H1 (cell line): ENCODE measurements around the gene CHIC1. TPM values are rescaled to one million over a fixed set of nuclear protein-coding genes. Genes with fewer than 3 reads are reported as not detected.

Experiments
- CTCF ChIA-PET: fragments of 300-600 bp; sonication (Branson Sonifier 250); formaldehyde crosslinking; loops from one replicate; lab custom pipeline; 2021; ENCODE audit not compliant: partially characterized antibody; lab: Charles Lee
- POLR2A ChIA-PET: fragments of 300-600 bp; sonication (Branson Sonifier 250); formaldehyde crosslinking; loops from one replicate; lab custom pipeline; 2021; ENCODE audit warnings: inconsistent platforms; ENCODE audit not compliant: partially characterized antibody; lab: Charles Lee
- DNase-seq, 2 experiments: peaks; one replicate each; pipeline versions ENCODE4 v3.0.0 to v3.0.0-alpha.2; 2010 to 2022; ENCODE audit warnings: low spot score in 2 of 2, low read depth in 1 of 2, mixed read lengths in 1 of 2
- FAIRE-seq: peaks from 2 replicates; lab custom pipeline; 2011; peaks lifted over from hg19 to GRCh38; lab: Jason Lieb, UNC
- H2AFZ ChIP-seq: 2 replicates; pipeline ENCODE4 v1.8.1; 2012; ENCODE audit warnings: low read length, inconsistent platforms
- H2AK5ac ChIP-seq: 2 replicates; pipeline ENCODE4 v1.6.1; 2013; ENCODE audit warnings: low read depth, low read length
- H2BK120ac ChIP-seq: replicated peaks from 2 replicates; pipeline ENCODE3; 2013; ENCODE audit warnings: low read depth, low read length, inconsistent platforms
- H2BK12ac ChIP-seq: 2 replicates; pipeline ENCODE4 v1.6.1; 2013; ENCODE audit warnings: low read depth, low read length
- H2BK15ac ChIP-seq: 2 replicates; pipeline ENCODE4 v1.6.1; 2013; ENCODE audit warnings: low read length
- H2BK20ac ChIP-seq: 2 replicates; pipeline ENCODE4 v1.6.1; 2013; ENCODE audit warnings: low read length
- H2BK5ac ChIP-seq: 2 replicates; pipeline ENCODE4 v1.6.1; 2013; ENCODE audit warnings: low read depth, low read length
- H3K14ac ChIP-seq: 2 replicates; pipeline ENCODE4 v1.6.1; 2013; ENCODE audit warnings: inconsistent platforms; ENCODE audit not compliant: insufficient read length
- H3K18ac ChIP-seq: 2 replicates; pipeline ENCODE4 v1.6.1; 2013; ENCODE audit warnings: low read length; ENCODE audit errors: extremely low read depth
- H3K23ac ChIP-seq: 2 replicates; pipeline ENCODE4 v1.6.1; 2013; ENCODE audit warnings: inconsistent platforms; ENCODE audit not compliant: insufficient read length
- H3K23me2 ChIP-seq: 2 replicates; pipeline ENCODE4 v1.6.1; 2013; ENCODE audit warnings: low read depth, low read length
- H3K27ac ChIP-seq: 2 replicates; pipeline ENCODE4 v1.6.1; 2011; ENCODE audit warnings: low read depth, low read length, inconsistent platforms
- H3K27me3 ChIP-seq, 4 experiments: replicated peaks in 1 of 4; 1 replicate in 1 of 4; 2 replicates in 3 of 4; pipeline versions ENCODE4 v1.6.1 to v1.8.1; 2011 to 2013; ENCODE audit warnings: low read length in 3 of 4, mild to moderate bottlenecking in 3 of 4, inconsistent platforms in 2 of 4, mixed read lengths in 2 of 4, moderate library complexity in 1 of 4; ENCODE audit not compliant: control insufficient read depth in 3 of 4, insufficient read depth in 3 of 4; ENCODE audit errors: extremely low read depth in 1 of 4
- H3K36me3 ChIP-seq, 4 experiments: 2 replicates each; pipeline versions ENCODE4 v1.6.1 to v1.8.1; 2011 to 2013; ENCODE audit warnings: mild to moderate bottlenecking in 4 of 4, low read length in 3 of 4, moderate library complexity in 2 of 4, control low read depth in 1 of 4, inconsistent platforms in 1 of 4; ENCODE audit not compliant: insufficient read depth in 4 of 4, control insufficient read depth in 2 of 4
- H3K4ac ChIP-seq: replicated peaks from 2 replicates; pipeline ENCODE3; 2013; ENCODE audit warnings: low read length, low read depth, mixed read lengths, inconsistent platforms; ENCODE audit not compliant: insufficient read length
- H3K4me1 ChIP-seq, 4 experiments: replicated peaks in 1 of 4; 1 replicate in 1 of 4; 2 replicates in 3 of 4; pipeline versions ENCODE4 v1.6.1 to v1.8.1; 2011 to 2013; ENCODE audit warnings: low read length in 3 of 4, inconsistent platforms in 2 of 4, mixed read lengths in 1 of 4; ENCODE audit not compliant: insufficient read depth in 4 of 4, control insufficient read depth in 3 of 4
- H3K4me2 ChIP-seq, 2 experiments: 2 replicates each; pipeline versions ENCODE4 v1.6.1 to v1.8.1; 2011 to 2013; ENCODE audit warnings: low read depth in 2 of 2, low read length in 2 of 2, control low read depth in 1 of 2, inconsistent platforms in 1 of 2, mild to moderate bottlenecking in 1 of 2; ENCODE audit not compliant: insufficient read depth in 1 of 2
- H3K4me3 ChIP-seq, 4 experiments: fragments of 200-600, 300-600 bp in 1 of 4; sonication (generic), shearing (Covaris generic), sonication (Bioruptor Twin) in 1 of 4; 2 replicates each; pipeline versions ENCODE4 v1.5.1 to v1.8.1; 2011 to 2016; ENCODE audit warnings: low read length in 4 of 4, low read depth in 3 of 4, control low read depth in 2 of 4, inconsistent platforms in 2 of 4, mild to moderate bottlenecking in 2 of 4, mixed read lengths in 1 of 4, moderate library complexity in 1 of 4; ENCODE audit not compliant: insufficient read depth in 2 of 4; ENCODE audit errors: extremely low read depth in 1 of 4
- H3K56ac ChIP-seq: replicated peaks from 2 replicates; pipeline ENCODE3; 2013; ENCODE audit warnings: low read depth, mild to moderate bottlenecking, mixed read lengths, low read length, inconsistent platforms; ENCODE audit not compliant: insufficient read length
- H3K79me1 ChIP-seq: 2 replicates; pipeline ENCODE4 v1.6.1; 2013; ENCODE audit warnings: low read depth, low read length, control low read depth
- H3K79me2 ChIP-seq, 2 experiments: 2 replicates each; pipeline versions ENCODE4 v1.6.1 to v1.8.1; 2012 to 2013; ENCODE audit warnings: low read length in 2 of 2, mild to moderate bottlenecking in 2 of 2, inconsistent platforms in 1 of 2; ENCODE audit not compliant: insufficient read depth in 2 of 2, control insufficient read depth in 1 of 2
- H3K9ac ChIP-seq, 4 experiments: replicated peaks in 1 of 4; 1 replicate in 1 of 4; 2 replicates in 3 of 4; pipeline versions ENCODE4 v1.6.1 to v1.8.1; 2011 to 2013; ENCODE audit warnings: low read depth in 3 of 4, low read length in 3 of 4, control low read depth in 2 of 4, mild to moderate bottlenecking in 2 of 4, moderate library complexity in 2 of 4, inconsistent platforms in 1 of 4; ENCODE audit errors: extremely low read depth in 1 of 4
- H3K9me3 ChIP-seq, 2 experiments: 2 replicates each; pipeline versions ENCODE4 v1.6.1 to v1.8.1; 2012 to 2013; ENCODE audit warnings: mild to moderate bottlenecking in 2 of 2, moderate library complexity in 2 of 2, control low read depth in 1 of 2, inconsistent platforms in 1 of 2, low read depth in 1 of 2, low read length in 1 of 2, mixed read lengths in 1 of 2; ENCODE audit not compliant: insufficient read depth in 2 of 2
- H4K20me1 ChIP-seq, 2 experiments: replicated peaks in 1 of 2; 2 replicates each; pipeline versions ENCODE3 to v1.8.1; 2011 to 2013; ENCODE audit warnings: inconsistent platforms in 2 of 2, low read length in 2 of 2, mild to moderate bottlenecking in 1 of 2; ENCODE audit not compliant: insufficient read depth in 2 of 2, control insufficient read depth in 1 of 2
- H4K5ac ChIP-seq: 2 replicates; pipeline ENCODE4 v1.6.1; 2013; ENCODE audit warnings: low read length, low read depth, mixed read lengths, inconsistent platforms; ENCODE audit not compliant: insufficient read length
- H4K8ac ChIP-seq: 2 replicates; pipeline ENCODE4 v1.8.0; 2013; ENCODE audit warnings: mild to moderate bottlenecking, moderate library complexity, low read length, inconsistent platforms; ENCODE audit not compliant: insufficient read depth; ENCODE audit errors: extremely low read depth
- H4K91ac ChIP-seq: replicated peaks from 2 replicates; pipeline ENCODE3; 2013; ENCODE audit warnings: low read length, mixed read lengths, inconsistent platforms; ENCODE audit not compliant: insufficient read length
- HDAC6 ChIP-seq: IDR thresholded peaks from one replicate; pipeline ENCODE4 v1.7.1; 2012; ENCODE audit warnings: low read depth, mild to moderate bottlenecking, inconsistent platforms, low read length, moderate library complexity
- NRF1 ChIP-seq: IDR thresholded peaks from 2 replicates; pipeline ENCODE4 v1.6.1; 2011; ENCODE audit warnings: mild to moderate bottlenecking, low read depth, low read length, improper control_type of control experiment
- POLR2A ChIP-seq, 2 experiments: IDR thresholded peaks; 1 replicate in 1 of 2; 2 replicates in 1 of 2; pipeline ENCODE4 v1.6.1; 2011; ENCODE audit warnings: low read depth in 2 of 2, low read length in 2 of 2, mild to moderate bottlenecking in 2 of 2; ENCODE audit errors: control extremely low read depth in 1 of 2
- RAD21 ChIP-seq, 2 experiments: IDR thresholded peaks in 1 of 2; conservative IDR thresholded peaks in 1 of 2; 2 replicates each; pipeline ENCODE4 v1.6.1; 2011; ENCODE audit warnings: low read depth in 2 of 2, low read length in 2 of 2, improper control_type of control experiment in 1 of 2, inconsistent platforms in 1 of 2, mild to moderate bottlenecking in 1 of 2, moderate library complexity in 1 of 2
- RNF2 ChIP-seq: fragments of 200-900, 300-1000 bp; sonication (generic); IDR thresholded peaks from 2 replicates; pipeline ENCODE4 v1.7.1; 2016; ENCODE audit warnings: borderline replicate concordance, low read depth, mild to moderate bottlenecking, antibody characterized with exemption, low read length; ENCODE audit not compliant: poor library complexity, severe bottlenecking; ENCODE audit errors: missing control alignments
- SIRT6 ChIP-seq: IDR thresholded peaks from one replicate; pipeline ENCODE4 v1.7.1; 2012; ENCODE audit warnings: low read length, inconsistent platforms
- SRF ChIP-seq: IDR thresholded peaks from 2 replicates; pipeline ENCODE4 v1.6.1; 2011; ENCODE audit warnings: mild to moderate bottlenecking, low read depth, low read length, moderate library complexity
- TAF1 ChIP-seq: IDR thresholded peaks from 2 replicates; pipeline ENCODE4 v1.6.1; 2011; ENCODE audit warnings: mild to moderate bottlenecking, low read depth, low read length
- TBP ChIP-seq: IDR thresholded peaks from 2 replicates; pipeline ENCODE4 v1.6.1; 2011; ENCODE audit warnings: low read depth, low read length, improper control_type of control experiment
- TEAD4 ChIP-seq: IDR thresholded peaks from 2 replicates; pipeline ENCODE4 v1.6.1; 2012; ENCODE audit warnings: low read depth, low read length, inconsistent platforms, mixed read lengths
- WGBS, 2 experiments: shearing (Covaris generic) in 1 of 2; methylation state at CpG; one replicate each; pipeline versions ENCODE4 v1.1.6 to v1.1.7; 2013 to 2015; ENCODE audit warnings: low lambda C conversion rate in 2 of 2, mixed read lengths in 2 of 2, inconsistent platforms in 1 of 2, low coverage in 1 of 2, missing lambda C conversion rate in 1 of 2; ENCODE audit not compliant: insufficient replicate concordance in 2 of 2, insufficient coverage in 1 of 2, insufficient read length in 1 of 2; ENCODE audit errors: extremely low coverage in 1 of 2, missing lambda C conversion rate in 1 of 2; 5-methylcytosine and 5-hydroxymethylcytosine counted together
- polyA plus RNA-seq, 7 experiments: library from polyadenylated mRNA; depleted of rRNA in 3 of 7; stranded (reverse) in 5 of 7; unstranded in 2 of 7; fragments of >200 nt in 5 of 7; fragments of 200-250 nt in 2 of 7; gene quantifications; 1 replicate in 5 of 7; 2 replicates in 1 of 7; 4 replicates in 1 of 7; pipeline versions ENCODE4 v1.2.1 to v1.2.3, GENCODE V29; 2011 to 2013; ENCODE audit warnings: missing spikeins in 2 of 7, mixed read lengths in 2 of 7
- total RNA-seq: library from RNA; stranded (reverse); fragmentation: NEBNext Ultra II Directional; extraction: Animal tissue kit (Norgen Biotek cat#: 25700); gene quantifications from 2 replicates; pipeline ENCODE4 v1.2.1, GENCODE V29; 2021
- TF ChIP-seq, protein P1 (sequence below): IDR thresholded peaks from 2 replicates; pipeline ENCODE4 v1.6.1; 2012; ENCODE audit warnings: inconsistent platforms

Gene CHIC1
- total and polyA plus RNA-seq, 2 of the 8 experiments (the other 6 are each of a cell fraction or from before 2014, with no cell fraction given), result 3.1 to 10.1 TPM

DNA sequence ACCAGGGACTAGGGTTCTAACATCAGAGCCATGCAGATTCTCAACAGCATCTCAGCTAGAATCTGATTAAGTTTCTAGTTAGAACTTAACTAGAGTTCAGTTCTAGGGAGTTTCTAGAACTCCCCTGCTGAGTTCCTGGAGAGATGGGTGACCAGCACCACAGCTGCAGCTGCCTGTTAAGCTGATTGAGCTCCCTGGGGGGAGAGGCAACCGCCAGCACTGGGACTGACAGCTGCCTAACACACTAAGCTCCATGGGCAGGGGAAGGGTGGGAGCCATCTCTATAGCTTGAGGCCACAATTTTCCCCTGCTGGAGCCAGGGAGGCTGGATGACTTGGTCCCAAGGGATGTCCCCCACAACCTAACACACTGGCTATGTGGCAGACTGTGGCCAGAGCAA, 84.2 kb downstream of the CHIC1 start:
- Histone ChIP-seq H2BK5ac (no peak overlapping the region), H3K27ac (no peak overlapping the region), H2BK12ac (no peak overlapping the region), H3K4me3 (no peak overlapping the region), H2AFZ (no peak overlapping the region), H2BK120ac (no peak overlapping the region), H3K79me1 (no peaks in the 10 kb centered on the region), H3K4me1 (no peaks in the 10 kb centered on the region), H3K23me2 (no peaks in the 10 kb centered on the region), H3K18ac (no peak overlapping the region), H4K91ac (no peak overlapping the region), H4K5ac (no peak overlapping the region), H3K4me2 (no peak overlapping the region), H3K4ac (no peak overlapping the region), H3K27me3 (no peaks in the 10 kb centered on the region), H2BK15ac (no peak overlapping the region), H4K20me1 (no peaks in the 10 kb centered on the region), H4K8ac (no peak overlapping the region), H3K36me3 (peaks cover 0 to 15% (median 3%) of the 10 kb centered on the region in 4 experiments; a peak in 2 of 8 replicates), H3K9ac (no peak overlapping the region), H3K23ac (no peak overlapping the region), H3K9me3 (peaks cover 10 to 21% of the 10 kb centered on the region in 2 experiments), H3K14ac (no peak overlapping the region), H3K56ac (no peak overlapping the region), H2BK20ac (no peak overlapping the region), H3K79me2 (no peaks in the 10 kb centered on the region; a peak in 1 of 4 replicates), H2AK5ac (no peak overlapping the region)
- POLR2A ChIA-PET, result no interaction called here
- DNase-seq, result no peak
- TF ChIP-seq SRF, result no peak
- TF ChIP-seq, protein P1, sequence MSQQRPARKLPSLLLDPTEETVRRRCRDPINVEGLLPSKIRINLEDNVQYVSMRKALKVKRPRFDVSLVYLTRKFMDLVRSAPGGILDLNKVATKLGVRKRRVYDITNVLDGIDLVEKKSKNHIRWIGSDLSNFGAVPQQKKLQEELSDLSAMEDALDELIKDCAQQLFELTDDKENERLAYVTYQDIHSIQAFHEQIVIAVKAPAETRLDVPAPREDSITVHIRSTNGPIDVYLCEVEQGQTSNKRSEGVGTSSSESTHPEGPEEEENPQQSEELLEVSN, result no peak
- TF ChIP-seq TBP, result no peak
- TF ChIP-seq HDAC6, result no peak
- no peak for TF ChIP-seq SIRT6
- TF ChIP-seq RNF2, result no peak
- TF ChIP-seq RAD21 (IDR thresholded peaks at IDR 0.05 in 1 of 2, conservative IDR thresholded peaks at IDR 0.05 in 1 of 2; ENCODE audit: low read depth in 2 of 2, low read length in 2 of 2), result no peak
- no peak for TF ChIP-seq TAF1
- no peak for TF ChIP-seq POLR2A (IDR thresholded peaks at IDR 0.05; ENCODE audit: control extremely low read depth in 1 of 2, low read depth in 2 of 2, low read length in 2 of 2)
- TF ChIP-seq NRF1, result no peak
- TF ChIP-seq TEAD4, result no peak
- 100% methylated on average over 1 of the region's 1 CpG; no CpG with 5 or more reads in 1 of the 2 experiments for WGBS, 2 experiments
- CTCF ChIA-PET, result no interaction called here
- no peak for FAIRE-seq
